Right cardiac atrium (tissue), 5 donors: ENCODE results near the gene ADSS1. TPM values are rescaled to one million over a fixed set of nuclear protein-coding genes. Genes with fewer than 3 reads are reported as not detected.

Experiments used
- ATAC-seq, 2 donors: fragments of 200-7000 bp; cut with Tn5 transposase; one replicate each; pipeline versions ENCODE4 v1.8.0 to v1.9.1; 2020; ENCODE audit warnings: moderate library complexity in 2 of 2, mild to moderate bottlenecking in 1 of 2
- DNase-seq, 3 donors: peaks; one replicate each; pipeline ENCODE4 v3.0.0-alpha.2; 2020
- H3K27ac ChIP-seq: one replicate; pipeline ENCODE4 v1.5.1; 2013; ENCODE audit warnings: mild to moderate bottlenecking, low read length, control low read depth, moderate library complexity
- H3K27me3 ChIP-seq: one replicate; pipeline ENCODE4 v1.6.1; 2013; ENCODE audit not compliant: control insufficient read depth, insufficient read depth
- H3K4me1 ChIP-seq: one replicate; pipeline ENCODE4 v1.6.1; 2013; ENCODE audit warnings: low read length; ENCODE audit not compliant: control insufficient read depth, insufficient read depth
- H3K4me3 ChIP-seq: one replicate; pipeline ENCODE4 v1.5.1; 2013; ENCODE audit warnings: low read length, control low read depth
- H3K9me3 ChIP-seq: one replicate; pipeline ENCODE4 v1.6.1; 2013; ENCODE audit warnings: low read length; ENCODE audit not compliant: control insufficient read depth
- WGBS: extraction: QIAGEN DNeasy Blood & Tissue Kit; methylation state at CpG from one replicate; pipeline ENCODE4 v1.1.7; 2013; 5-methylcytosine and 5-hydroxymethylcytosine counted together
- intact Hi-C, 4 donors: fragments of 100-400 bp; cut with DNase I; formaldehyde crosslinking; loops; one replicate each; pipeline versions ENCODE4 v1.11.0 to v1.14.0; 2022 to 2023
- polyA plus RNA-seq: library from polyadenylated mRNA; stranded (reverse); fragments of 200-250 nt; gene quantifications from one replicate; pipeline ENCODE4 v1.2.3, GENCODE V29; 2013
- total RNA-seq, 4 donors: library from RNA; stranded (reverse); fragmentation: NEBNext Ultra II Directional; extraction: Animal tissue kit (Norgen Biotek cat#: 25700); gene quantifications; one replicate each; pipeline ENCODE4 v1.2.1, GENCODE V29; 2021
- donor health status: healthy with polysubstance abuse.
- donor health status: DM: no; HTN: yes; CAD: no.
- donor health status: DM: no; HTN: no; CAD: no.
- donor health status: DM: no; HTN: yes; CAD: no; lungs with severe emphysema.
- donor health status: DM: yes; HTN: yes; CAD: no.

The ADSS1 gene
- total and polyA plus RNA-seq, 5 donors, result 156 to 217 (median 199) TPM

- Histone ChIP-seq H3K27me3 (no peaks in the 10 kb centered on the region), H3K27ac (no peak overlapping the region), H3K4me1 (peaks cover 2% of the 10 kb centered on the region), H3K4me3 (no peak overlapping the region), H3K9me3 (no peaks in the 10 kb centered on the region)
- 85% methylated on average over 11 of the region's 11 CpGs for WGBS
- DNase-seq, result peak in 2 of 3 donors; percentile 43 to 49
- ATAC-seq, result no peak
- intact Hi-C loops, result loop anchor here in 1 of 4 donors (5.0 kb wide), 1 partner anchor 37 kb away; no protein-coding TSS in a partner anchor
These were observed 31.6 kb downstream of the ADSS1 start for GRCh38 chr14:104755621-104756020.

DNA sequence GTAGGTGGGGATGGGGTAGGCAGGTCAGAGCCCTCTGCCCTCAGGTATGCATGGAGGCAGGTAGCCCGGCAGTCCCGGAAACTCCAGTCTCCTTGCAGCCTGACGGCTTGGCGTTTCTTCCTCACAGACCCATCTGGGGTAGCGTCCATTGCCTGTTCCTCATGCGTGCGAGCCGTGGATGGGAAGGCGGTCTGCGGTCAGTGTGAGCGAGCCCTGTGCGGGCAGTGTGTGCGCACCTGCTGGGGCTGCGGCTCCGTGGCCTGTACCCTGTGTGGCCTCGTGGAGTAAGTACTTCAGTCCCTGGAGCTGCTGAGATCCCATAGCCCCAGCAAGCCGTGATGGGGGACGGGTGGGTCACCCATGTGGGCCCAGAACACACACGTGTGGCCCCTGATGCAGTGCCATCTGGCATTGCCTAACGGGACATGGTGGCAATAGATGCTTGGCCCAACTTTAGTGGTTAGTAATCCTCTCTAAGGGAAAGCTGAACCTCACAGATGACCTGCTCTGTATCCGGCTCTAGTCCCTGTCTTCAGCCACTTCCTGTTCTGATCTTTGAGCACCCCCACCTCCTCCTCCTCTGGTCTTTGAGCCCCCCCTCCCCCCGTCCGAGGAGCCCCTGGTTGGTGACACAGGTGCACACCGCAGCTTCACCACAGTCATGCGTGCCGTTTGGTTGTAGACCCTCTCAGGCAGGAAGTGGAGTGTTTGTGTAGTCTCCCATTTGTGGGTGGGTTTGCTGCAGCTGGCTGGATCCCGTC, 32.6 kb downstream of the ADSS1 start:
- Histone ChIP-seq H3K27ac (no peak overlapping the region), H3K9me3 (no peaks in the 10 kb centered on the region), H3K4me3 (no peak overlapping the region), H3K27me3 (no peaks in the 10 kb centered on the region), H3K4me1 (peaks cover 2% of the 10 kb centered on the region)
- peak in 2 of 3 donors; percentile 49 to 56 for DNase-seq
- 87% methylated on average over 27 of the region's 27 CpGs for WGBS
- intact Hi-C loops, result loop anchor here in 1 of 4 donors (5.0 kb wide), 1 partner anchor 36 kb away; no protein-coding TSS in a partner anchor
- no peak for ATAC-seq

DNA sequence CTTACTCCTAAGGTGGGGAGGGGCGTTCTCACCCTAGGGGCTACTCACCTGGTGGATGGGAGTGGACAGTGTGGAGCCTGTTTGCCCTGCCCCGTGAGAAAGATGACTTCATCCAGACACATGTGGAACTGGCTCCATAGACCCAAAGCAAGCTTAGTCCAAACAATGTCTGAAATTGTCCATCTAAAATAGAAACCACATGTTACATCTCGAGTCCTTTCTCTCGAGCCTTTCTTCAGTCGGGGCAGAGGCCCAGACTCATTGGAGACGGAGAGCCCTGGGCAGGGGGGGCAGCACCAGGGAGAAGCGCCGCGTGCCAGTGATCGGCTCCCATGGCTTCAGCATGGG, 33.2 kb downstream of the ADSS1 start:
- WGBS, result 86% methylated on average over 10 of the region's 10 CpGs
- ATAC-seq (no peak), DNase-seq (peak in 2 of 3 donors; percentile 13 to 35)
- no peaks in the 10 kb centered on the region for H3K27me3 ChIP-seq
- H3K9me3 ChIP-seq, result no peaks in the 10 kb centered on the region
- no peak overlapping the region for H3K4me3 ChIP-seq
- no peak overlapping the region for H3K27ac ChIP-seq
- intact Hi-C loops, result loop anchor here in 1 of 4 donors (5.0 kb wide), 1 partner anchor 35 kb away; no protein-coding TSS in a partner anchor
- H3K4me1 ChIP-seq, result peaks cover under 1% of the 10 kb centered on the region

- no peaks in the 10 kb centered on the region for H3K27me3 ChIP-seq
- H3K27ac ChIP-seq, result no peak overlapping the region
- DNase-seq, result peak in 2 of 3 donors; percentile 34 to 47
- intact Hi-C loops, result loop anchor here in 1 of 4 donors (5.0 kb wide), 1 partner anchor 34 kb away; no protein-coding TSS in a partner anchor
- 91% methylated on average over 19 of the region's 19 CpGs for WGBS
- H3K9me3 ChIP-seq, result no peaks in the 10 kb centered on the region
- no peak for ATAC-seq
- no peaks in the 10 kb centered on the region for H3K4me1 ChIP-seq
- H3K4me3 ChIP-seq, result no peak overlapping the region
These were observed 33.8 kb downstream of the ADSS1 start for GRCh38 chr14:104757681-104758392.

DNA sequence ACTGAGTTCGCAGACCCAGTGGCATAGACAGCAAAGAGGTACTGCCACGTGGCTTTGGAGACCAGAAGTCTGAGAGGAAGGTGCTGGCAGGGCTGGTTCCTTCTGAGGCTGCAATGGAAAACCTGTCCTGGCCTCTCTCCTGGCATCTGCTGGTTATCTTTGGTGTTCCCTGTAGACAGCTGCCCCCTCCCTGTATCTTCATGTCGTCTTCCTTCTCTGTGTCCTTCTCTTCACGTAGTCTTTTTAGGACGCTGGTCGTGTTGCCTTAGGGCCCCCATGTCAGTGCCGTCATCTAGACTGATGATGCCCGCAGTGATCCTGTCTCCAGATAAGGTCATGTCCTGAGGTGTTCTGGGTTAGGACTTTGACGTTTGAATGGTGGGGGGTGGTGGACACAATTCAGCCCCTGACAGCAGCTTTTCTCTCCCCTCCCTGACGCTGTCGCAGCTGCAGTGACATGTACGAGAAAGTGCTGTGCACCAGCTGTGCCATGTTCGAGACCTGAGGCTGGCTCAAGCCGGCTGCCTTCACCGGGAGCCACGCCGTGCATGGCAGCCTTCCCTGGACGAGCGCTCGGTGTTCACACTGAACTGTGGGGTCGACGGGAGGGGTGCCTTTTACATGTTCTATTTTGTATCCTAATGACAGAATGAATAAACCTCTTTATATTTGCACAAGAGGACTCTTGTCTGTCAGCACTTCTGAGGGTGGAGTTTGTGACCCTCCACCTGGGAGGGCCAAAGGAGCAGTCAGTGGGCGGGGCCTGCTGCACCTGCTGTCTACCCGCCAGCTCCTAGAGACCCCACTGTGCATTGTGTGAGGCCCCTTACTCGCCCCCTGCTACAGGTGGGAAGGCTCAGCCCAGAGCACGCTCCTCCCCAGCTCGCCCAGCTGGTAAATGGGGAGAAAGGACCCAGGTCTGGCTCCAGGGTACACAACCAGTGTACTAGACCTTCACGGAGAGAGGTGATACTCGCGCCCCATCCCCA, 35.2 kb downstream of the ADSS1 start:
- ATAC-seq (no peak), DNase-seq (peak in 2 of 3 donors; percentile 42 to 46)
- H3K9me3 ChIP-seq, result no peaks in the 10 kb centered on the region
- 86% methylated on average over 30 of the region's 30 CpGs for WGBS
- no peaks in the 10 kb centered on the region for H3K4me1 ChIP-seq
- intact Hi-C loops, result loop anchor here in 1 of 4 donors (5.0 kb wide), 1 partner anchor 33 kb away; no protein-coding TSS in a partner anchor
- H3K4me3 ChIP-seq, result no peak overlapping the region
- no peaks in the 10 kb centered on the region for H3K27me3 ChIP-seq
- no peak overlapping the region for H3K27ac ChIP-seq

- no peak overlapping the region for H3K4me3 ChIP-seq
- H3K9me3 ChIP-seq, result no peaks in the 10 kb centered on the region
- H3K27me3 ChIP-seq, result no peaks in the 10 kb centered on the region
- WGBS, result 94% methylated on average over 3 of the region's 3 CpGs
- intact Hi-C loops, result loop anchor here (5.0 kb wide), 2 partner anchors 57 to 62 kb away; no protein-coding TSS in a partner anchor
- no peak overlapping the region for H3K27ac ChIP-seq
- peaks cover 2% of the 10 kb centered on the region for H3K4me1 ChIP-seq
- ATAC-seq (no peak), DNase-seq (no peak)
These were observed 41.5 kb downstream of the ADSS1 start for GRCh38 chr14:104765517-104765916.

DNA sequence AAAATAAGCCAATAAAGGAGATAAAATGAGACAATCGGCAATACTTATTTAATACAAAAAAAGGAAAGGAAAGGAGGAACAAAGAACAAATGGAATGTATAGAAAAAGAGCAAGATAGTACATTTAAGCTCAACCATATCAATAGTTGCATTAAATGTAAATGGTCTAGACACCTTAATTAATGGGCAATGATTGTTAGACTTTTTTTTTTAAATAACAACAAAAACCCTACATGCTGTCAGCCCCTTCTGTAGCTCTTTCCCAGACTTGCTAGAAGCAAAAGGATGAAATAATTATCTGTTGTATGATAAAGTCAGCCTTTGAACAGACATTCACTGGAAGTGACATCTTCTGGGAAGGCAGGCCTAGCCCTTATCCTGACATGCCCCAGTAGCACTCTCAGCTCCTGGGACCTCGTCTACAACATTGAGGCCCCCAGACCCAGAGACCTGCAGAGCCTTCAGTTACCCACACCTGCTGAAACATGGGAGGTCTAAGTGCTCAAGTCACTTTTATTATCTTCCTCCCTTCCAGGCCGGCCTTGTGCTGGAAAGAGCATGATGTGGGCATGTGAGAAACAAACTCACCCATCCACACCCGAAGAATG, 42.3 kb downstream of the ADSS1 start:
- no peak overlapping the region for H3K27ac ChIP-seq
- H3K4me1 ChIP-seq, result peaks cover 2% of the 10 kb centered on the region
- intact Hi-C loops, result loop anchor here (5.0 kb wide), 2 partner anchors 56 to 61 kb away; no protein-coding TSS in a partner anchor
- H3K27me3 ChIP-seq, result no peaks in the 10 kb centered on the region
- no peak overlapping the region for H3K4me3 ChIP-seq
- ATAC-seq (no peak), DNase-seq (no peak)
- no peaks in the 10 kb centered on the region for H3K9me3 ChIP-seq
- WGBS, result 93% methylated on average over 4 of the region's 4 CpGs

DNA sequence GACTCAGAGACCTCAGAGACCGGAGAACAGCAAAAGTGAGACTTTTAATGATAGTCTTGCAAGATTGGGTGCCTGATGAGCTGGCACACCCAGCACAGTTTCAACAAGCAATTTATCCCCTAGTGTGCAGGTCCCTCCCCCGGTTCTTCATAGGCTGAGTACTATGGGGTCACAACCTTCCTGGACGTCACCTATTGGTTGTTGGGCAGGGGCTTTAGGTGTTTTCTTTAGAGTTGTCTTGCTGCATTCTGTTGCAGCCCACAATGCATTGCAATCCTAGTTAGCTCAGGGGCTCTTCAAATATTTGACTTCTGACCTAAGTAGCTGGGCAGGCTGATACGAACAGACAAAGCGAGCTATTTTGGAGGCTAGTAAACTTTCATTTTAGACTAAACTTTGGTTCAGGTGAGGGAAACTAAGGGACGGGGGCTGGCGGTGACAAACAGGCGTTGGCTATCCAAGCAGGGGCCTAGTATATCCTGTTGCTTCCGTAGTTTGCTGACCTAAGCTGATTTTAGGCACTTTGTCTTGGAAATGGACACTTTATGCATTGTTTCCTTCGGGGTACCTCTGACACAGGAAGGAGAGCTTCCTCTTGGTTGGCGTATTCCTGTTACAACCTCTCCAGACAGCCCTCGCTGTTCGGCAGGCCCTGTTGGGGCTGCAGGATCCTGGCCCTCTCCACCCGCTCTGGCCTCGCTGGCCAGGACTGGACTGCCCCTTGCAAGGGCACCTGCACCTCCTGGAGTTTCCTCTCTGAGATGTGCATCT, 43.0 kb downstream of the ADSS1 start:
- WGBS, result 76% methylated on average over 15 of the region's 15 CpGs
- Histone ChIP-seq H3K4me1 (peaks cover 2% of the 10 kb centered on the region), H3K9me3 (no peaks in the 10 kb centered on the region), H3K27ac (no peak overlapping the region), H3K27me3 (no peaks in the 10 kb centered on the region), H3K4me3 (no peak overlapping the region)
- ATAC-seq (no peak), DNase-seq (peak in 2 of 3 donors; percentile 11 to 50)
- intact Hi-C loops, result loop anchor here (5.0 kb wide), 2 partner anchors 55 to 60 kb away; no protein-coding TSS in a partner anchor

DNA sequence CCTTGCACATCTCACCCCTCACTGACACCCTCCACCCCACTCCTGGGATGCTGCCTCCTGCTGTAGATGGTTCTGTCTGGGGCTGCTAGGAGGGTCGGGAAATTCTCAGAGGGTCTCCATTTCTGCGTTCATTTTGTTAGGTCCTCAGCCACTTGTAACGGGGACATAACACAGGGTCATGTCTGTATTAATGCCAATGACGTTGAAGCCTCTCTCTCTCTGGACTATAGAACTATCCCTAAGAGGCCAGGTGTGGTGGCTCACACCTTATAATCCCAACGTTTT, 43.5 kb downstream of the ADSS1 start:
- intact Hi-C loops, result loop anchor here (5.0 kb wide), 2 partner anchors 55 to 60 kb away; no protein-coding TSS in a partner anchor
- Histone ChIP-seq H3K4me3 (no peak overlapping the region), H3K27me3 (no peaks in the 10 kb centered on the region), H3K4me1 (peaks cover 2% of the 10 kb centered on the region), H3K9me3 (no peaks in the 10 kb centered on the region), H3K27ac (no peak overlapping the region)
- WGBS, result 83% methylated on average over 5 of the region's 5 CpGs
- ATAC-seq, result no peak
- DNase-seq, result no peak
